Measurements from ENCODE around the gene USH1G.

Gene USH1G

DNA sequence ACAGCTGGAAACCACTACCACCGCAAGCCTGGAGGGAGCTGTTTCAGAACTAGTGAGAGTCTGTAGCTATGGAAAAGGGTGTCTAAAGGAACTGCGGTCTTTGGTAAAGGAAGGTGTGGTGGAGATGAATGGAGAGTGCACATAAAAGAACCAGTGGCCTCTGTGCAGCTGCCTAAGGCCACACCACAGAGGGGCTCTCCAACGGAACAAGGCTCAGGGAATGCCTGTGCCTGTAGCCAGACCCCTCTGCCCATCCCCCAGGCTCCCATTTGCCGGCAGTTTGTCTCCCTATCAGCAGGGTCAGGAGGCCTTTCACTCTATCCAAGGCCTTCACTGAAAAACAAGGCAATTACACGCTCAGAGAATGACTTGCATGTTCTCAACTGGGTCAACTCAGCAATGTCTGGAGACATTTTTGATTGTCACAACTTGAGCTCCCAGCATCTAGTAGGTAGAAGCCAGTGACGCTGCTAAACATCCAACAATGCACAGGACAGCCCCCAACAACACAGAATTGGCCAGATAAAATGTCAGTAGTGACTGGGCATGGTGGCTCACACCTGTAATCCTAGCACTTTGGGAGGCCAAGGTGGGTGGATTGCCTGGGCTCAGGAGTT, 47.0 kb downstream of the USH1G start:
- H2AFZ ChIP-seq (ENCODE audit: low read length): no peak overlapping the region
- no peaks in the 10 kb centered on the region for H3K79me2 ChIP-seq (ENCODE audit: insufficient read depth, low read length)
- no peak overlapping the region for H3K4me3 ChIP-seq (ENCODE audit: low read depth, low read length, poor library complexity, severe bottlenecking)
- no peaks in the 10 kb centered on the region for H3K27me3 ChIP-seq (ENCODE audit: insufficient read depth, low read length)
- no peak overlapping the region for H3K27ac ChIP-seq (ENCODE audit: low read depth, low read length, poor library complexity, severe bottlenecking)
- H3K4me1 ChIP-seq (ENCODE audit: insufficient read depth, low read length, severe bottlenecking): peaks cover 15% of the 10 kb centered on the region
- no peaks in the 10 kb centered on the region for H3K36me3 ChIP-seq (ENCODE audit: insufficient read depth, low read length)
- no peak overlapping the region for H3K4me2 ChIP-seq (ENCODE audit: low read length)
- H3K9me3 ChIP-seq (ENCODE audit: low read length): no peaks in the 10 kb centered on the region
- H4K20me1 ChIP-seq (ENCODE audit: insufficient read depth, low read length): no peaks in the 10 kb centered on the region
- H3K9ac ChIP-seq (ENCODE audit: low read length): no peak overlapping the region
- TF ChIP-seq, protein P1, sequence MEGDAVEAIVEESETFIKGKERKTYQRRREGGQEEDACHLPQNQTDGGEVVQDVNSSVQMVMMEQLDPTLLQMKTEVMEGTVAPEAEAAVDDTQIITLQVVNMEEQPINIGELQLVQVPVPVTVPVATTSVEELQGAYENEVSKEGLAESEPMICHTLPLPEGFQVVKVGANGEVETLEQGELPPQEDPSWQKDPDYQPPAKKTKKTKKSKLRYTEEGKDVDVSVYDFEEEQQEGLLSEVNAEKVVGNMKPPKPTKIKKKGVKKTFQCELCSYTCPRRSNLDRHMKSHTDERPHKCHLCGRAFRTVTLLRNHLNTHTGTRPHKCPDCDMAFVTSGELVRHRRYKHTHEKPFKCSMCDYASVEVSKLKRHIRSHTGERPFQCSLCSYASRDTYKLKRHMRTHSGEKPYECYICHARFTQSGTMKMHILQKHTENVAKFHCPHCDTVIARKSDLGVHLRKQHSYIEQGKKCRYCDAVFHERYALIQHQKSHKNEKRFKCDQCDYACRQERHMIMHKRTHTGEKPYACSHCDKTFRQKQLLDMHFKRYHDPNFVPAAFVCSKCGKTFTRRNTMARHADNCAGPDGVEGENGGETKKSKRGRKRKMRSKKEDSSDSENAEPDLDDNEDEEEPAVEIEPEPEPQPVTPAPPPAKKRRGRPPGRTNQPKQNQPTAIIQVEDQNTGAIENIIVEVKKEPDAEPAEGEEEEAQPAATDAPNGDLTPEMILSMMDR (IDR thresholded peaks at IDR 0.05; ENCODE audit: low read length): no peak
- TF ChIP-seq EZH2 (IDR thresholded peaks at IDR 0.05; ENCODE audit: borderline replicate concordance, low read length): no peak
- H3K9me2 ChIP-seq (ENCODE audit: low read depth, low read length): no peaks in the 10 kb centered on the region
- no peaks in the 10 kb centered on the region for H3F3A ChIP-seq (ENCODE audit: insufficient read depth, low read length)

DNA sequence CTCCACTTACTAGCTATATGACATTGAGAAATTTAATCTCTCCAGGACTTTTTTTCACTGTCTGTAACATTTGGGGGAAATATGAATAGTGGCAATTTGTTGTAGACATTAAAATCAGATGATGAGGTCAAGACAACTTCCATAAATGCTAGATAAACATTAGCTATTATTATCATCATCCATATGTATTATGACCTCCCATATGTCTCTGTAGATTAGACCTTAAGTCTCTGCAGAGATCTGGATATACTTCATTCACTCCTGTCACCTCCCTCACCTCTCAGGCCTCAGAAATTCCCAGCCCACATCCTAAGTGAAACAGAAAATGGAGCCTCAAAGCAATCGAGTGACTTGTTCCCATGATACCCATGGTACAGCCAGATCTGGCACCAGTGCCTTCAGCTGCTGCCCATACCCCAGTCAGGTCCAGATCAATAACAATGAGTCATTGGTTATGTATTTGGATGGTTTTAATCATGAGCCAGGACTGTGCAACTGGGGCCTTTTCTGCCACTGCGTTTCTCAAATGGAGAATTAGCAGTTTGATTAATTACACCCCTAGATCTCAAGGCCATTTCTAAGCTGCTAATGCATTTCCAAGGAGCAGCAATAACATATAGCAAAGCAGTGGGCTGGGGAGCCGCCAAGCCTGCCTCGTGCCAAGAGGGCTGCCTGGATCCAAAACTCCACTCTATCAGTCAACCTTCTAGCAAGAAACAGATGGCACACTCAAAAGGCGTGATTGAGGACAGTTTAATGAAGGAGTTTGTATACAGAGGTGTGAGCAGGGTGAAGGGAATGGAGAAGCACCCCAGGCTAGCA, 47.7 kb downstream of the USH1G start:
- no peaks in the 10 kb centered on the region for H3K9me2 ChIP-seq (ENCODE audit: low read depth, low read length)
- no peak overlapping the region for H3K9ac ChIP-seq (ENCODE audit: low read length)
- no peak overlapping the region for H3K27ac ChIP-seq (ENCODE audit: low read depth, low read length, poor library complexity, severe bottlenecking)
- TF ChIP-seq EZH2 (IDR thresholded peaks at IDR 0.05; ENCODE audit: borderline replicate concordance, low read length): no peak
- TF ChIP-seq, protein P1 (IDR thresholded peaks at IDR 0.05; ENCODE audit: low read length): no peak
- no peaks in the 10 kb centered on the region for H3K9me3 ChIP-seq (ENCODE audit: low read length)
- peaks cover 15% of the 10 kb centered on the region for H3K4me1 ChIP-seq (ENCODE audit: insufficient read depth, low read length, severe bottlenecking)
- no peak overlapping the region for H3K4me2 ChIP-seq (ENCODE audit: low read length)
- no peaks in the 10 kb centered on the region for H3K79me2 ChIP-seq (ENCODE audit: insufficient read depth, low read length)
- no peak overlapping the region for H3K4me3 ChIP-seq (ENCODE audit: low read depth, low read length, poor library complexity, severe bottlenecking)
- H3K36me3 ChIP-seq (ENCODE audit: insufficient read depth, low read length): no peaks in the 10 kb centered on the region
- no peak overlapping the region for H2AFZ ChIP-seq (ENCODE audit: low read length)
- no peaks in the 10 kb centered on the region for H3K27me3 ChIP-seq (ENCODE audit: insufficient read depth, low read length)
- no peaks in the 10 kb centered on the region for H3F3A ChIP-seq (ENCODE audit: insufficient read depth, low read length)
- H4K20me1 ChIP-seq (ENCODE audit: insufficient read depth, low read length): no peaks in the 10 kb centered on the region

DNA sequence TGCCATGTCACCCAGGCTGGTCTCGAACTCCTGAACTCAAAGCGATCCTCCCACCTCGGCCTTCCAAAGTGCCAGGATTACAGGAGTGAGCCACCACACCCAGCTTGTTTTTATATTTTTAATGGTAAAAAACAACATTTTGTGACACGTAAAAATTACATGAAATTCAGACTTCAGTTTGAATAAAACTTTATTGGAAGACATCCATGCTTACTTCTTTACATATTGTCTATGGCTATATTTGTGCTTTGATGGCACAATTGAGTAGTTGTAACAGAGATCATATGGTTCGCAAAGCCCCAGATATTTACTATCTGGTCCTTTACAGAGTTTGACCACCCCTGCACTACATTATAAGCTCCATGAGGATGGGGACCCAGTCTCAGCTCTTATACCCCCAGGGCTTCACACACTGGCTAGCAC, 48.4 kb downstream of the USH1G start:
- H3K27me3 ChIP-seq (ENCODE audit: insufficient read depth, low read length): no peaks in the 10 kb centered on the region
- no peak for TF ChIP-seq EZH2 (IDR thresholded peaks at IDR 0.05; ENCODE audit: borderline replicate concordance, low read length)
- TF ChIP-seq, protein P1 (IDR thresholded peaks at IDR 0.05; ENCODE audit: low read length): no peak
- no peak overlapping the region for H3K4me2 ChIP-seq (ENCODE audit: low read length)

More for the DNA sequence above, 48.4 kb downstream of the USH1G start:
- no peak overlapping the region for H3K4me3 ChIP-seq (ENCODE audit: low read depth, low read length, poor library complexity, severe bottlenecking)
- no peak overlapping the region for H2AFZ ChIP-seq (ENCODE audit: low read length)
- H3K9ac ChIP-seq (ENCODE audit: low read length): no peak overlapping the region
- H4K20me1 ChIP-seq (ENCODE audit: insufficient read depth, low read length): no peaks in the 10 kb centered on the region
- H3K9me2 ChIP-seq (ENCODE audit: low read depth, low read length): no peaks in the 10 kb centered on the region
- no peak overlapping the region for H3K27ac ChIP-seq (ENCODE audit: low read depth, low read length, poor library complexity, severe bottlenecking)
- no peaks in the 10 kb centered on the region for H3K36me3 ChIP-seq (ENCODE audit: insufficient read depth, low read length)
- no peaks in the 10 kb centered on the region for H3K79me2 ChIP-seq (ENCODE audit: insufficient read depth, low read length)
- no peaks in the 10 kb centered on the region for H3F3A ChIP-seq (ENCODE audit: insufficient read depth, low read length)
- H3K9me3 ChIP-seq (ENCODE audit: low read length): no peaks in the 10 kb centered on the region
- H3K4me1 ChIP-seq (ENCODE audit: insufficient read depth, low read length, severe bottlenecking): peaks cover 15% of the 10 kb centered on the region

All from OCI-LY1 (cell line).